Measurements from ENCODE around the gene CYTH2.

CYTH2 gene

DNA sequence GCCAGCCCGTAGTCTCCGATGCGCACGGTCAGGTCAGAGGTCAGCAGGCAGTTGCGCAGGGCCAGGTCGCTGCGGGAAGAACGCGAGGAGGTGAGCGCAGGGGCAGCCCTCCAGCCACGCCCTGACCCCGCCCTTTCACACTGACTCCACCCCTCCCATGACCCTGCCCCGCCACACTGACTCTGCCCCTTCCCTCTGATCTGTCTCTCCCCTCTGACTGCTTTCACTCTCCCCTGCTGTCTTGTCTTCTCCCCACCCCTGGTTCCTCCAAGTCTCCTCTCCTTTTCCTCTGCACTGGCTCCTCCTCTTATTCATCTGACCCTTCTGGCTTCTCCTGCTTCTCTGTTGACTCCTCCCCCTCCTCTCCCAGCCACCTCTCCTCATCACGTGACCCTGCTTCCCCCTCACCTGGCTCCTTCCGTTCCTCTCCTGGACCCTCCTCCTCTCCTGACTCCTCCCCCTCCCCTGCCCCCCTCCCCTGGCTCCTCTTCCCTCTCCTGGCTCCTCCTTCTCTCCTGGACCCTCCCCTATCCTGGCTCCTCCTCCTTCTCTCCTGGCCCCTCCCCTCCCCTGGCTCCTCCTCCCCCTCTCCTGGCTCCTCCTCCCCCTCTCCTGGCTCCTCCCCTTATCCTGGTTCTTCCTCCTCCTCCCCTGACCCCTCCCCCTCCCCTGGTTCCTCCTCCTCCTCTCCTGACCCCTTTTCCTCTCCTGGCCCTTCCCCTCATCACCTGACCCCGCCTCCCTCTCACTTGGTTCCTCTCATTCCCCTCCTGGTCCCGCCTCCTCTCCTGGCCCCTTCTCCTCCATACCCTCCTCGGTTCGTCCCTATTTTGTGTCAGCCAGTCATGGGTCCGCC, 32.6 kb downstream of the CYTH2 start (continued):
- TF ChIP-seq, protein P1, sequence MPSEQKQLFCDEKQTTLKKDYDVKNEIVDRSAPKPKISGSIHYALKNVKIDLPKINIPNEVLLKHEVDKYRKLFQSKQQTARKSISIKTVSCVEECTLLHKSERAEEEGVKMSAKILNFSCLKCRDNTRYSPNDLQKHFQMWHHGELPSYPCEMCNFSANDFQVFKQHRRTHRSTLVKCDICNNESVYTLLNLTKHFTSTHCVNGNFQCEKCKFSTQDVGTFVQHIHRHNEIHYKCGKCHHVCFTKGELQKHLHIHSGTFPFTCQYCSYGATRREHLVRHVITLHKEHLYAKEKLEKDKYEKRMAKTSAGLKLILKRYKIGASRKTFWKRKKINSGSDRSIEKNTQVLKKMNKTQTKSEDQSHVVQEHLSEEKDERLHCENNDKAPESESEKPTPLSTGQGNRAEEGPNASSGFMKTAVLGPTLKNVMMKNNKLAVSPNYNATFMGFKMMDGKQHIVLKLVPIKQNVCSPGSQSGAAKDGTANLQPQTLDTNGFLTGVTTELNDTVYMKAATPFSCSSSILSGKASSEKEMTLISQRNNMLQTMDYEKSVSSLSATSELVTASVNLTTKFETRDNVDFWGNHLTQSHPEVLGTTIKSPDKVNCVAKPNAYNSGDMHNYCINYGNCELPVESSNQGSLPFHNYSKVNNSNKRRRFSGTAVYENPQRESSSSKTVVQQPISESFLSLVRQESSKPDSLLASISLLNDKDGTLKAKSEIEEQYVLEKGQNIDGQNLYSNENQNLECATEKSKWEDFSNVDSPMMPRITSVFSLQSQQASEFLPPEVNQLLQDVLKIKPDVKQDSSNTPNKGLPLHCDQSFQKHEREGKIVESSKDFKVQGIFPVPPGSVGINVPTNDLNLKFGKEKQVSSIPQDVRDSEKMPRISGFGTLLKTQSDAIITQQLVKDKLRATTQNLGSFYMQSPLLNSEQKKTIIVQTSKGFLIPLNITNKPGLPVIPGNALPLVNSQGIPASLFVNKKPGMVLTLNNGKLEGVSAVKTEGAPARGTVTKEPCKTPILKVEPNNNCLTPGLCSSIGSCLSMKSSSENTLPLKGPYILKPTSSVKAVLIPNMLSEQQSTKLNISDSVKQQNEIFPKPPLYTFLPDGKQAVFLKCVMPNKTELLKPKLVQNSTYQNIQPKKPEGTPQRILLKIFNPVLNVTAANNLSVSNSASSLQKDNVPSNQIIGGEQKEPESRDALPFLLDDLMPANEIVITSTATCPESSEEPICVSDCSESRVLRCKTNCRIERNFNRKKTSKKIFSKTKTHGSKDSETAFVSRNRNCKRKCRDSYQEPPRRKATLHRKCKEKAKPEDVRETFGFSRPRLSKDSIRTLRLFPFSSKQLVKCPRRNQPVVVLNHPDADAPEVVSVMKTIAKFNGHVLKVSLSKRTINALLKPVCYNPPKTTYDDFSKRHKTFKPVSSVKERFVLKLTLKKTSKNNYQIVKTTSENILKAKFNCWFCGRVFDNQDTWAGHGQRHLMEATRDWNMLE (tag by site-specific recombination; conservative IDR thresholded peaks at IDR 0.05; ENCODE audit: low read depth), result no peak
- TF ChIP-seq, protein P2, sequence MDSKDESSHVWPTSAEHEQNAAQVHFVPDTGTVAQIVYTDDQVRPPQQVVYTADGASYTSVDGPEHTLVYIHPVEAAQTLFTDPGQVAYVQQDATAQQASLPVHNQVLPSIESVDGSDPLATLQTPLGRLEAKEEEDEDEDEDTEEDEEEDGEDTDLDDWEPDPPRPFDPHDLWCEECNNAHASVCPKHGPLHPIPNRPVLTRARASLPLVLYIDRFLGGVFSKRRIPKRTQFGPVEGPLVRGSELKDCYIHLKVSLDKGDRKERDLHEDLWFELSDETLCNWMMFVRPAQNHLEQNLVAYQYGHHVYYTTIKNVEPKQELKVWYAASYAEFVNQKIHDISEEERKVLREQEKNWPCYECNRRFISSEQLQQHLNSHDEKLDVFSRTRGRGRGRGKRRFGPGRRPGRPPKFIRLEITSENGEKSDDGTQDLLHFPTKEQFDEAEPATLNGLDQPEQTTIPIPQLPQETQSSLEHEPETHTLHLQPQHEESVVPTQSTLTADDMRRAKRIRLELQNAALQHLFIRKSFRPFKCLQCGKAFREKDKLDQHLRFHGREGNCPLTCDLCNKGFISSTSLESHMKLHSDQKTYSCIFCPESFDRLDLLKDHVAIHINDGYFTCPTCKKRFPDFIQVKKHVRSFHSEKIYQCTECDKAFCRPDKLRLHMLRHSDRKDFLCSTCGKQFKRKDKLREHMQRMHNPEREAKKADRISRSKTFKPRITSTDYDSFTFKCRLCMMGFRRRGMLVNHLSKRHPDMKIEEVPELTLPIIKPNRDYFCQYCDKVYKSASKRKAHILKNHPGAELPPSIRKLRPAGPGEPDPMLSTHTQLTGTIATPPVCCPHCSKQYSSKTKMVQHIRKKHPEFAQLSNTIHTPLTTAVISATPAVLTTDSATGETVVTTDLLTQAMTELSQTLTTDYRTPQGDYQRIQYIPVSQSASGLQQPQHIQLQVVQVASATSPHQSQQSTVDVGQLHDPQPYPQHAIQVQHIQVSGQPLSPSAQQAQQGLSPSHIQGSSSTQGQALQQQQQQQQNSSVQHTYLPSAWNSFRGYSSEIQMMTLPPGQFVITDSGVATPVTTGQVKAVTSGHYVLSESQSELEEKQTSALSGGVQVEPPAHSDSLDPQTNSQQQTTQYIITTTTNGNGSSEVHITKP (tag by site-specific recombination; IDR thresholded peaks at IDR 0.05), result peak; percentile 94
- TF ChIP-seq ZNF248 (tag by site-specific recombination; IDR thresholded peaks at IDR 0.05) (no peak), ZNF529 (tag by site-specific recombination; IDR thresholded peaks at IDR 0.05; ENCODE audit: insufficient replicate concordance) (no peak), ZFP3 (tag by site-specific recombination; IDR thresholded peaks at IDR 0.05; ENCODE audit: low read depth) (no peak), ZNF311 (tag by site-specific recombination; IDR thresholded peaks at IDR 0.05; ENCODE audit: borderline replicate concordance) (no peak), KLF8 (tag by site-specific recombination; IDR thresholded peaks at IDR 0.05) (peak; percentile 98), ZNF585B (tag by site-specific recombination; IDR thresholded peaks at IDR 0.05) (no peak), CTCF (tag by site-specific recombination; IDR thresholded peaks at IDR 0.05) (no peak), ZNF335 (tag by site-specific recombination; conservative IDR thresholded peaks at IDR 0.05) (peak; percentile 59), KLF1 (tag by site-specific recombination; IDR thresholded peaks at IDR 0.05) (peak; percentile 100), SALL2 (tag by site-specific recombination; IDR thresholded peaks at IDR 0.05; ENCODE audit: borderline replicate concordance) (no peak), ZNF768 (tag by site-specific recombination; IDR thresholded peaks at IDR 0.05) (no peak), ZNF558 (tag by site-specific recombination; IDR thresholded peaks at IDR 0.05) (no peak), ZSCAN16 (tag by site-specific recombination; IDR thresholded peaks at IDR 0.05) (no peak), ZNF626 (tag by site-specific recombination; IDR thresholded peaks at IDR 0.05) (no peak), ZNF701 (tag by site-specific recombination; IDR thresholded peaks at IDR 0.05) (no peak), ZNF394 (tag by site-specific recombination; IDR thresholded peaks at IDR 0.05; ENCODE audit: borderline replicate concordance) (peak; percentile 92; the same call in 1 of the 2 replicates), SP7 (tag by site-specific recombination; IDR thresholded peaks at IDR 0.05) (peak; percentile 50; the same call in 1 of the 2 replicates), ZNF140 (tag by site-specific recombination; IDR thresholded peaks at IDR 0.05) (no peak), ZNF155 (tag by site-specific recombination; IDR thresholded peaks at IDR 0.05) (no peak), ZNF426 (tag by site-specific recombination; IDR thresholded peaks at IDR 0.05) (no peak), ZNF175 (tag by site-specific recombination; IDR thresholded peaks at IDR 0.05) (no peak), ZNF501 (tag by site-specific recombination; IDR thresholded peaks at IDR 0.05) (no peak)
- TF ChIP-seq, protein P3, sequence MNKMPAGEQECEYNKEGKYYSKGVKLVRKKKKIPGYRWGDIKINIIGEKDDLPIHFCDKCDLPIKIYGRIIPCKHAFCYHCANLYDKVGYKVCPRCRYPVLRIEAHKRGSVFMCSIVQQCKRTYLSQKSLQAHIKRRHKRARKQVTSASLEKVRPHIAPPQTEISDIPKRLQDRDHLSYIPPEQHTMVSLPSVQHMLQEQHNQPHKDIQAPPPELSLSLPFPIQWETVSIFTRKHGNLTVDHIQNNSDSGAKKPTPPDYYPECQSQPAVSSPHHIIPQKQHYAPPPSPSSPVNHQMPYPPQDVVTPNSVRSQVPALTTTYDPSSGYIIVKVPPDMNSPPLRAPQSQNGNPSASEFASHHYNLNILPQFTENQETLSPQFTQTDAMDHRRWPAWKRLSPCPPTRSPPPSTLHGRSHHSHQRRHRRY (tag by site-specific recombination; IDR thresholded peaks at IDR 0.05), result no peak
- TF ChIP-seq, protein P4, sequence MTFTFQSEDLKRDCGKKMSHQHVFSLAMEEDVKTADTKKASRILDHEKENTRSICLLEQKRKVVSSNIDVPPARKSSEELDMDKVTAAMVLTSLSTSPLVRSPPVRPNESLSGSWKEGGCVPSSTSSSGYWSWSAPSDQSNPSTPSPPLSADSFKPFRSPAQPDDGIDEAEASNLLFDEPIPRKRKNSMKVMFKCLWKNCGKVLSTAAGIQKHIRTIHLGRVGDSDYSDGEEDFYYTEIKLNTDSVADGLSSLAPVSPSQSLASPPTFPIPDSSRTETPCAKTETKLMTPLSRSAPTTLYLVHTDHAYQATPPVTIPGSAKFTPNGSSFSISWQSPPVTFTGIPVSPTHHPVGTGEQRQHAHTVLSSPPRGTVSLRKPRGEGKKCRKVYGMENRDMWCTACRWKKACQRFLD (tag by site-specific recombination; IDR thresholded peaks at IDR 0.05), result no peak

Measured in HEK293 (cell line).